Ovary (tissue), 9 donors: ENCODE data around the gene CCBE1. TPM values are rescaled to one million over a fixed set of nuclear protein-coding genes. Genes with fewer than 3 reads are reported as not detected.

Experiments used
- DNase-seq, 5 donors: peaks; one replicate each; pipeline ENCODE4 v3.0.0-alpha.2; 2019 to 2020
- H3K27ac ChIP-seq, 2 donors: fragments of 200-600 bp; one replicate each; pipeline versions ENCODE4 v1.5.1 to v1.8.0; 2019 to 2022
- H3K27me3 ChIP-seq: fragments of 200-600 bp; one replicate; pipeline ENCODE4 v1.8.0; 2022
- H3K36me3 ChIP-seq: fragments of 200-600 bp; sonication (generic); one replicate; pipeline ENCODE4 v1.5.1; 2019
- H3K4me1 ChIP-seq: one replicate; pipeline ENCODE4 v1.8.1; 2013; ENCODE audit warnings: mild to moderate bottlenecking, moderate library complexity; ENCODE audit not compliant: insufficient read depth
- H3K4me3 ChIP-seq: fragments of 200-600 bp; sonication (generic); one replicate; pipeline ENCODE4 v1.5.1; 2017
- H3K9me3 ChIP-seq, 2 donors: fragments of 200-600 bp in 1 of 2; sonication (generic) in 1 of 2; one replicate each; pipeline versions ENCODE4 v1.5.1 to v1.8.1; 2013 to 2019; ENCODE audit warnings: mild to moderate bottlenecking in 1 of 2, moderate library complexity in 1 of 2
- EP300 ChIP-seq: sonication (generic); formaldehyde crosslinking; IDR thresholded peaks from one replicate; pipeline ENCODE4 v1.6.1; 2017; ENCODE audit warnings: antibody characterized with exemption
- POLR2A ChIP-seq: fragments of 450-650 bp; IDR thresholded peaks from one replicate; pipeline ENCODE4 v1.6.1; 2017; ENCODE audit warnings: antibody characterized with exemption, mild to moderate bottlenecking, moderate library complexity
- WGBS, 3 donors: extraction: QIAGEN DNeasy Blood & Tissue Kit in 1 of 3; methylation state at CpG; one replicate each; pipeline versions ENCODE4 v1.1.5 to v1.1.7; 2013 to 2017; 5-methylcytosine and 5-hydroxymethylcytosine counted together
- intact Hi-C, 4 donors: fragments of 100-400 bp; cut with DNase I; formaldehyde crosslinking; loops; one replicate each; pipeline versions ENCODE4 v1.11.0 to v1.15.1; 2022 to 2023
- polyA plus RNA-seq, 2 donors: library from polyadenylated mRNA; stranded (reverse); fragments of 200-250 nt in 1 of 2; fragments of 350-450 nt in 1 of 2; fragmentation: Illumina TruSeq in 1 of 2; extraction: RNeasy Lipid Tissue Mini Kit (QIAGEN cat#74804) in 1 of 2; gene quantifications; one replicate each; pipeline ENCODE4 v1.2.3, GENCODE V29; 2013 to 2014
- total RNA-seq, 7 donors: library from RNA; depleted of rRNA in 2 of 7; stranded (reverse); fragments of >200 nt in 2 of 7; fragmentation: NEBNext Ultra II Directional in 3 of 7; extraction: Animal tissue kit (Norgen Biotek cat#: 25700) in 3 of 7; gene quantifications; one replicate each; pipeline versions ENCODE4 v1.1.0 to v1.2.4, GENCODE V29; 2016 to 2023
- TF ChIP-seq, protein P1 (sequence below), 3 donors: fragments of 450-650 bp in 2 of 3; fragments of 200-600 bp in 1 of 3; IDR thresholded peaks; one replicate each; pipeline versions ENCODE4 v1.5.1 to v1.8.0; 2016 to 2022; ENCODE audit warnings: antibody characterized with exemption in 3 of 3, mild to moderate bottlenecking in 1 of 3
- donor health status: DM: no; HTN: no; CAD: no; lungs with moderate emphysema.
- donor health status: DM: no; HTN: no; CAD: no.
- donor health status: Bipolar disorder and iron deficiency.
- donor health status: DM: yes; HTN: yes; CAD: no.
- donor health status: DM: no; HTN: no; CAD: no.
- donor health status: DM: yes; HTN: yes; CAD: no.

The CCBE1 gene
- total and polyA plus RNA-seq, 9 donors: 15.9 to 109 (median 43.9) TPM

DNA sequence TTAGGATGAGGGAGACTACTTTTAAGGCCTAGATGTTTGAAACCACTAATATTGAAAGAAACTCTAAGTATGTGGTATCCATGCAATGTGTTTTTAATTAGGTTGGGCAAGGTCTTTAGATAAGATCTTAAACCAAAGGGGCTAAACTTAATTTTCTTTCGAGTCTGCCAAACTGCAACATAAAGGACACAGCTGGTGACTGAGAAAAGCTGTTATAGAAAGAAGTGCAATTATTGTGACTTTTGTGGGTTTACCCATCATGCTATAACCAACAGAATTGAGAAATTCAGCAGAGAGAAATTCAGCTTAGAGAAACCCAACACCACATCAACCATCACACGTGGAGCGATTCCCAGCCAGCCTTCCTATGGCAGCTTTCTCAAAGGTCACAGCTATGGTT lies 218.6 kb downstream of the CCBE1 start:
- DNase-seq: no peak
- TF ChIP-seq POLR2A (no peak), EP300 (no peak)
- TF ChIP-seq, protein P1, sequence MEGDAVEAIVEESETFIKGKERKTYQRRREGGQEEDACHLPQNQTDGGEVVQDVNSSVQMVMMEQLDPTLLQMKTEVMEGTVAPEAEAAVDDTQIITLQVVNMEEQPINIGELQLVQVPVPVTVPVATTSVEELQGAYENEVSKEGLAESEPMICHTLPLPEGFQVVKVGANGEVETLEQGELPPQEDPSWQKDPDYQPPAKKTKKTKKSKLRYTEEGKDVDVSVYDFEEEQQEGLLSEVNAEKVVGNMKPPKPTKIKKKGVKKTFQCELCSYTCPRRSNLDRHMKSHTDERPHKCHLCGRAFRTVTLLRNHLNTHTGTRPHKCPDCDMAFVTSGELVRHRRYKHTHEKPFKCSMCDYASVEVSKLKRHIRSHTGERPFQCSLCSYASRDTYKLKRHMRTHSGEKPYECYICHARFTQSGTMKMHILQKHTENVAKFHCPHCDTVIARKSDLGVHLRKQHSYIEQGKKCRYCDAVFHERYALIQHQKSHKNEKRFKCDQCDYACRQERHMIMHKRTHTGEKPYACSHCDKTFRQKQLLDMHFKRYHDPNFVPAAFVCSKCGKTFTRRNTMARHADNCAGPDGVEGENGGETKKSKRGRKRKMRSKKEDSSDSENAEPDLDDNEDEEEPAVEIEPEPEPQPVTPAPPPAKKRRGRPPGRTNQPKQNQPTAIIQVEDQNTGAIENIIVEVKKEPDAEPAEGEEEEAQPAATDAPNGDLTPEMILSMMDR (IDR thresholded peaks at IDR 0.05): no peak
- H3K9me3 ChIP-seq: no peaks in the 10 kb centered on the region
- H3K27me3 ChIP-seq: no peaks in the 10 kb centered on the region
- no peak overlapping the region for H3K27ac ChIP-seq
- H3K4me1 ChIP-seq: no peaks in the 10 kb centered on the region
- intact Hi-C loops: no loop called here
- H3K36me3 ChIP-seq: no peaks in the 10 kb centered on the region
- no peak overlapping the region for H3K4me3 ChIP-seq
- 55 to 80% (median 78%) methylated on average over 3 of the region's 3 CpGs for WGBS, 3 donors

DNA sequence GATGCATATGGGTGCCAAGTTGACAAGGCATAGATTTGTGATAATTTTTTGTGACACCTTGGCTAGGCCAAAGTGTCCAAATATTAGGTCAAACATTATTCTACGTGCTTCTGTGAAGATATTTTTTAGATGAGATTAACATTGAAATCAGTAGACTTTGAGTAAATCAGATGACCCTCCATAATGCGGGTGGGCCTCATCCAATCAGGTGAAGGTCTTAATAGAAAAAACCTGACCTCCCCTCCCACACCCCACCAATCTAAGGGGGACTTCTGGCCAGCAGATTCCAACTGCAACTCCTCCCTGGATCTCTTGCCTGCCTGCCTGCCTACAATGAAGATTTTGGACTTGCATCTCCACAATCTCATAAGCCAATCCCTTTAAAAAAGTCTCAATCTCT lies 219.4 kb downstream of the CCBE1 start:
- 83 to 95% (median 92%) methylated on average over 2 of the region's 2 CpGs for WGBS, 3 donors
- no peaks in the 10 kb centered on the region for H3K9me3 ChIP-seq

DNA sequence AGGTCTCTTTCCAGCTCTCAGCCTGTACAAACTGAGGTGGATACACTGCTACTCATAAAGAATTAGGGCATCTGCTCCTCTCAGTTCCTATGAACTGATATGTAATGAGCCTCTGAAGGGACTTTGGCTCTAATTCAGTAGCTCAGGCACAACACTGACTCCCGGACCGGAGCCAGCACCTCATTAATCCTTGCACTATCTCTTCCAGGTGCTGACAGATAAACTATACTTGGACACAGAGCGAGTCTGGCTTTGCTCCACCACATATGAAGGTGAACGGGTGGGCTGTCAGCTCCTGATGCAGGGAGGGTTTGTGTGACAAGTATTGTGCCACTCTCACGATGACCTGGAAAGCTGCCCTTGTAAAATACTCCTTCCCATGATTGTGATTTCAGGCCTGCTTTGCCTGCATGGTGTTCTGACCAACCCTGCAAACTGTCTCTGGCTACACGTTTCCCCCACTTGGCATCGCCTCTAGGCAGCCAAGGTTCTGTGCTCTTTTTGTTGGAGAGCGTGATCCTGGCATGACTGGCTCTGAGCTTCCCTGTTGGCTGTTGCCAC lies 226.6 kb downstream of the CCBE1 start:
- Histone ChIP-seq H3K9me3 (no peaks in the 10 kb centered on the region), H3K27ac (no peak overlapping the region), H3K4me1 (peaks cover 4% of the 10 kb centered on the region), H3K36me3 (no peaks in the 10 kb centered on the region), H3K4me3 (no peak overlapping the region), H3K27me3 (no peaks in the 10 kb centered on the region)
- TF ChIP-seq POLR2A: no peak
- intact Hi-C loops: no loop called here
- WGBS, 3 donors: 55 to 71% (median 66%) methylated on average over 8 of the region's 8 CpGs
- no peak for DNase-seq

More for the DNA sequence above, 219.4 kb downstream of the CCBE1 start:
- H3K36me3 ChIP-seq: no peaks in the 10 kb centered on the region
- intact Hi-C loops: no loop called here
- no peaks in the 10 kb centered on the region for H3K27me3 ChIP-seq
- no peaks in the 10 kb centered on the region for H3K4me1 ChIP-seq
- H3K27ac ChIP-seq: no peak overlapping the region
- DNase-seq: no peak
- TF ChIP-seq EP300 (no peak), POLR2A (no peak)
- TF ChIP-seq, protein P1 (IDR thresholded peaks at IDR 0.05): no peak
- H3K4me3 ChIP-seq: no peak overlapping the region

GRCh38 chr18:59469463-59470180 lies 227.6 kb downstream of the CCBE1 start:
- peaks cover 4% of the 10 kb centered on the region for H3K4me1 ChIP-seq
- WGBS, 3 donors: 89 to 92% (median 90%) methylated on average over 15 of the region's 15 CpGs
- H3K27ac ChIP-seq: no peak overlapping the region
- TF ChIP-seq, protein P1 (IDR thresholded peaks at IDR 0.05): no peak
- TF ChIP-seq EP300: no peak
- no peak for TF ChIP-seq POLR2A
- H3K9me3 ChIP-seq: no peaks in the 10 kb centered on the region
- H3K36me3 ChIP-seq: no peaks in the 10 kb centered on the region
- H3K4me3 ChIP-seq: no peak overlapping the region
- no peaks in the 10 kb centered on the region for H3K27me3 ChIP-seq
- intact Hi-C loops: loop anchor here in 1 of 4 donors (10.0 kb wide), 1 partner anchor 155 kb away; no protein-coding TSS in a partner anchor
- DNase-seq: no peak

DNA sequence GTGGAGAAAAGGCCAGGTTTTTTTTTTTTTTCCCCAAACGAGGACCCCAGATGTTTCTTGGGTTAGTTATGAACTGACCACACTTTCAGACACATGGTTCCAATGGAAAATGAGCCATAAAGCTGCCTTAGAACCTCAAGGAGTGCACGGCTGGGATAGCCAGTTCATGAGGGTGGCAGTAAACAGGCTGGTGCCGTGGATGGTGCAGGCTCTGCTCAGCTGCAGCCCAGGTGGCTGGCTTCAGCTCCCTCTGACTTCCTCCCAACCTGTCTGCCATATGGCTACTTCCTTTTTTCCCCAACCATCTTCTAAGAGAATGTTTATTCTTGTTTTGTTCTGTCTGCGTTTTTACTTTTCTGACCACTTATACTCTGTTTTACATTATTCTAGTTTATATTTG lies 228.4 kb downstream of the CCBE1 start:
- H3K9me3 ChIP-seq: no peaks in the 10 kb centered on the region
- WGBS, 3 donors: 61 to 76% (median 64%) methylated on average over 4 of the region's 4 CpGs
- no peak for DNase-seq
- TF ChIP-seq EP300: no peak
- TF ChIP-seq, protein P1 (IDR thresholded peaks at IDR 0.05): no peak
- no peak for TF ChIP-seq POLR2A
- no peaks in the 10 kb centered on the region for H3K36me3 ChIP-seq
- intact Hi-C loops: loop anchor here in 1 of 4 donors (10.0 kb wide), 1 partner anchor 156 kb away; no protein-coding TSS in a partner anchor
- peaks cover 4% of the 10 kb centered on the region for H3K4me1 ChIP-seq
- no peak overlapping the region for H3K27ac ChIP-seq
- no peak overlapping the region for H3K4me3 ChIP-seq
- H3K27me3 ChIP-seq: no peaks in the 10 kb centered on the region
